Natural killer cell treated with Interleukin-12 subunit alpha and Interleukin-12 subunit beta and Interleukin-15 and Interleukin-18, amount 100 ng/mL, for 72 hours (primary cell): ENCODE results near the gene PDXK. TPM values are rescaled to one million over a fixed set of nuclear protein-coding genes. Genes with fewer than 3 reads are reported as not detected.
"Not testable (repeated sequence)": the region's sequence is repeated elsewhere in the genome, so short reads cannot be mapped to it uniquely, and the experiment has no call there.

Source experiments
- ATAC-seq, 2 donors: fragments of 150-1000 bp; cut with Tn5 transposase in 1 of 2; sonication (Bioruptor Pico), chemical (Tn5 transposase) in 1 of 2; 2 replicates each; pipeline ENCODE4 v1.10.0; 2021
- DNase-seq: peaks from one replicate; pipeline ENCODE4 v3.0.0; 2022; ENCODE audit warnings: low spot score
- H3K27ac Mint-ChIP-seq, 2 donors: 1 replicate in 1 of 2; 2 replicates in 1 of 2; pipeline ENCODE4 v1.8.0; 2022; ENCODE audit warnings: mixed read lengths in 2 of 2, mild to moderate bottlenecking in 1 of 2, moderate library complexity in 1 of 2
- H3K27me3 Mint-ChIP-seq, 2 donors: 1 replicate in 1 of 2; 2 replicates in 1 of 2; pipeline ENCODE4 v1.8.0; 2022; ENCODE audit warnings: mixed read lengths in 2 of 2
- H3K36me3 Mint-ChIP-seq: one replicate; pipeline ENCODE4 v1.8.0; 2022; ENCODE audit warnings: mixed read lengths
- H3K4me1 Mint-ChIP-seq, 2 donors: 1 replicate in 1 of 2; 2 replicates in 1 of 2; pipeline ENCODE4 v1.8.0; 2022; ENCODE audit warnings: low read depth in 2 of 2, mixed read lengths in 2 of 2, mild to moderate bottlenecking in 1 of 2
- H3K4me3 Mint-ChIP-seq: one replicate; pipeline ENCODE4 v1.8.0; 2022; ENCODE audit warnings: mixed read lengths
- H3K9me3 Mint-ChIP-seq: 2 replicates; pipeline ENCODE4 v1.8.0; 2022; ENCODE audit warnings: mixed read lengths
- total RNA-seq, 2 donors: library from RNA; stranded (reverse); gene quantifications; one replicate each; pipeline ENCODE4 v1.2.3, GENCODE V29; 2022

PDXK gene
- total RNA-seq, 2 donors from 2014 or later: 98.1 to 136 TPM

DNA sequence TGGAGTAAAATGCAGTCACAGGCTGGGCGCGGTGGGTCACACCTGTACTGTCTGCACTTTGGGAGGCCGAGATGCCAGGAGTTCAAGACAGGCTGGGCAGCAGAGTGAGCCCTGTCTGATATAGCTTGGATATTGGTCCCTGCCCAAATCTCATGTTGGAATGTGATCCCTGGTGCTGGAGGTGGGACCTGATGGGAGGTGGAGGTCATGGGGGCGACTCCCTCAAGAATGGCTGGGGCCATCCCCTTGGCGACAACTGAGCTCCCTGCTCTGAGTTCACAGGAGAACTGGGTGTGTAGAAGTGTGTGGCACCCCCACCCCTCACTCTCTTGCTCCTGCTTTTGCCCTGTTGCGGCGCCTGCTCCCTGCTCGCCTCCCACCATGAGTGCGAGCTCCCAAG, 11.5 kb upstream of the PDXK start:
- Mint-ChIP-seq H3K4me1 (peaks cover 6 to 10% of the 10 kb centered on the region in 2 donors), H3K9me3 (no peaks in the 10 kb centered on the region), H3K27me3 (peaks cover 9% of the 10 kb centered on the region in 2 donors), H3K27ac (no peak overlapping the region), H3K4me3 (no peak overlapping the region), H3K36me3 (no peaks in the 10 kb centered on the region)
- no peak for DNase-seq
- ATAC-seq: no peak

DNA sequence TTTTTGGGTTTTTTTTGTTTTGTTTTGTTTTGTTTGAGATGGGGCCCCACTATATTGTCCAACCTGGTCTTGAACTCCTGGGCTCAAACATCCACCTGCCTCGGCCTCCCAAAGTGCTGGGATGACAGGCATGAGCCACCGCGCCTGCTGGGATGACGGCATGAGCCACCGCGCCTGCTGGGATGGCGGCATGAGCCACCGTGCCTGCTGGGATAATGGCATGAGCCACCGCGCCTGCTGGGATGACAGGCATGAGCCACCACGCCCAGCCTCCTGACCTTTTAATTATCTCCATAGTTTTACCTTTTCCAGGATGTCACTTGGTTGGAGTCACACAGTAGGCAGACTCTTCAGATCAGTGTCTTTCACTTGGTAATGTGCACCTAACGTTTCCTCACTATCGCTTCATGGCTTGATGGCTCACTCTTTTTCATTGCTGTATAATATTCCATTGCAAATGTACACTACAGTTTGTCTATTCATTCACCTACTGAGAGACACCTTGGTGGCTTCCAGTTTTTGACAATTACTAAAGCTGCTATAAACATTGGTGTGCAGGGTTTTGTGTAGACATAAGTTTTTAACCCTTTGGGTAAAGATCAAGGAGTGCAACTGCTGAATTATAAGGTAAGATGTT, 10.1 kb upstream of the PDXK start:
- ATAC-seq: no peak
- H3K4me1 Mint-ChIP-seq: no peaks in the 10 kb centered on the region
- DNase-seq: no peak
- peaks cover 9% of the 10 kb centered on the region in 2 donors for H3K27me3 Mint-ChIP-seq
- no peaks in the 10 kb centered on the region for H3K36me3 Mint-ChIP-seq
- no peaks in the 10 kb centered on the region for H3K9me3 Mint-ChIP-seq
- H3K4me3 Mint-ChIP-seq: no peak overlapping the region
- no peak overlapping the region for H3K27ac Mint-ChIP-seq

DNA sequence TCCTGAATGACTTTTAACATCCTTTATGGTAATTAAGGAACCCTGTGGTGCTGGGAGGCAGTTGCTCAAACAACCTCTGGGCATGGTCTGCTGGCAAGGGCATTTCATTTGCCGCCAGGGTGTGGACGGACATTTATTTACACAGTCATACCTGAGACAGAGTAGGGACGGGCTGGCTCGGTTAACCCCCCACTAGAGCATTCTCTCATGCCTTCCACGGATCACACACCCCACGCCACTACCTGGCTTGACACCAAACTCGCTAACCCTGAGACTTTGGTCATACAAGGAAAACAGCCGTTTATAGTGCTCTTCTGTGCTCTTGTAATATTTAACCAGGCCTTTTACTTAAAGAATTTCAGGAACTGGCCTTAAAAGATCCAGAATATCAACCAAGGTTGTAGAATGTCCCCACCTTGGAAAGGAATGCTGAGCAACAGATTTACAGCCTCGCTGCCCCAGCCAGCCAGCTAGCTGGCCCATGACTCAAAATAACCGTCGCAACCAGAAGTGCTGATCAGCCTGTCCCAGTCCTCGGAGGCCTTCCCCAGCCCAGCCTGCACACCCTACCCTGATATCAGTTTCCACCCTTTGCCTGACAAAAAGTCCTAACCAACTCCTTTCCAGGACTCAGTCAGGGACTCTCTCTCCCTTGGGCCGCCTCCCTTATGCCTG, 6.5 kb upstream of the PDXK start:
- H3K27me3 Mint-ChIP-seq: peaks cover 9 to 12% of the 10 kb centered on the region in 2 donors
- ATAC-seq (no peak), DNase-seq (no peak)
- H3K9me3 Mint-ChIP-seq: no peaks in the 10 kb centered on the region
- H3K4me1 Mint-ChIP-seq: no peaks in the 10 kb centered on the region
- H3K27ac Mint-ChIP-seq: no peak overlapping the region
- no peak overlapping the region for H3K4me3 Mint-ChIP-seq
- H3K36me3 Mint-ChIP-seq: no peaks in the 10 kb centered on the region

DNA sequence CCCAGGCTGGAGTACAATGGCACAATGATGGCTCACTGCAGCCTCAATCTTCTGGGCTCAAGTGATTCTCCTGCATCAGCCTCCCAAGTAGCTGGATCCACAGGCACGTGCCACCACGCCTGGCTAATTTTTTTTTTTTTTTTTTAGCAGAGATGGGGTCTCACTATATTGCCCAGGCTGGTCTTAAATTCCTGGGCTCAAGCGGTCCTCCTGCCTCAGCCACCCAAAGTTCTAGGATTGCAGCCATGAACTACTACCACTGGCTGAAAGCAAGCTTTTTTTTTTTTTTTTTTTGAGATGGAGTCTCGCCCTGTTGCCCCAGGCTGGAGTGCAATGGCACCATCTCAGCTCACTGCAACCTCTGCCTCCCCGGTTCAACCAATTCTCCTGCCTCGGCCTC, 5.8 kb upstream of the PDXK start:
- H3K36me3 Mint-ChIP-seq, H3K4me3 Mint-ChIP-seq, DNase-seq, H3K27ac Mint-ChIP-seq, H3K4me1 Mint-ChIP-seq, ATAC-seq, H3K9me3 Mint-ChIP-seq: not testable (repeated sequence)
- H3K27me3 Mint-ChIP-seq: peaks cover 9 to 12% of the 10 kb centered on the region in 2 donors

DNA sequence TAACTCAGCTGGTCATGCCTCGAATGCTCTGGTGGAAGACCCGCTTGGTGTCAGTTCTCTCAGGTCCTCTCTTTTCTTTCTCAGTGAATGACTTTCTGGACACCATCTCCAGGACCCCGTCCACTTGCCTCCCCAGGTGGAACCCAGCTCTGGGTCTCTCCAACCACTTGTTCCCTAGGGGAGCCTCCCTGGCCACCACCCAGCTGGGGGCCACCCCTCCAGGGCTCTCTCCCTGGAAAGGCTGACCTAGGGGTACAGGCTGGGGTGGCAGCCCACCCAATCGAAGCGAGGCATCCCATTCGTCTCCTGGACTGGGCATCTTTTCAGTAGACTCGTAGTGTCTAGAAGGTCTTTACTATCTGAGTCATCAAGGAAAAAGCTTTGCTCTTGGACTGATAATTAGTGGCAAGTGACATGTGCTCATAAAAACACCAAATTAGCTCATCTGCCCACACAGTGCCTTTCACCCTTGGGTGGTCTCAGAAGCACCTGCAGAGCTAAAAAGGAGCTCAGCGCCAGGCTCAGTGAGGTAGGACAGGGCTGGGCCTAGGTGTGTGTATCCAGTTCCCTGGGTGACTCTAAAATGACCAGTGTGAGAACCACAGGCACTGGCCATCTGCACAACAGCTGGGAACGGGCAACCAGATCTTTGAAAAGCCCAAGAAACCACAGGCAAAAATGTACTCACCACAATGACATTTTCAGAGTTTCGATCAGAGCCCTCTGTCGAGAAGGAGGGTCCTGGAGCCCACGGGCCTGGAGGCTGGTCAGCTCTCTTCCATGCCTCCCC, 2.4 kb upstream of the PDXK start:
- no peak overlapping the region for H3K4me3 Mint-ChIP-seq
- no peak overlapping the region for H3K27ac Mint-ChIP-seq
- peaks cover 0 to 7% of the 10 kb centered on the region in 2 donors for H3K27me3 Mint-ChIP-seq
- H3K36me3 Mint-ChIP-seq: no peaks in the 10 kb centered on the region
- peaks cover 9 to 12% of the 10 kb centered on the region in 2 donors for H3K4me1 Mint-ChIP-seq
- no peaks in the 10 kb centered on the region for H3K9me3 Mint-ChIP-seq
- no peak for DNase-seq
- ATAC-seq: no peak

DNA sequence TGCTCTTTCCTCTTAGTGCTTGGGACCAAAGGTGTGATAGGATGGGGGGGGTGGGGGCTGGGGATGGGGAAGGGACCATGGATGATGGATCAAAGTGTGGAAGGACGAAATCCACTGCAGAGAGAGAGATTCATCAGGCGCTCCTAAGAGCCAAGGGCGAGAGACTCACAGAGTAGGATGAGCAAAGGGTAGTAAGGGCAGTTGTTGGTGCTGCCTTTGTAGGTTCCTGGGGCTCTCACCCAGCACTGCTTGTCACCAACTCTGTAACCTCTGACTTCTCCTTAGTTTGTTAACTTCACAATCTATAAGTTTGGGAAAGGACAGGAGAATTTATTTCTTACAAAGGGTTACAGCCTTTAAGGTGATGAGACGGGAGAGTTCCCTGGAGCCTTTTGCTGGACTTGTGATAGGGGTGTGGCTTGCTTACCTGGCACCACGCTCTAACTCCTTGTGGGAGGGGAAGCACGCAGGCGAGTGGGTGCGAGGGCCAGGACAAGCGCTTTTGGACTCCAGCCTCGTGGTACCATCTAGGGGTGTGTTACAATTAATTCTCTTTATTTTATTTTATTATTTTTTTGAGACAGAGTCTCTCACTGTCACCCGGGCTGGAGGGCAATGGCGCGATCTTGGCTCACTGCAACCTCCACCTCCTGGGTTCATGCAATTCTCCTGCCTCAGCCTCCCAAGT, 1.6 kb upstream of the PDXK start:
- ATAC-seq: no peak
- H3K4me3 Mint-ChIP-seq: peak overlapping the region; percentile 67

DNA sequence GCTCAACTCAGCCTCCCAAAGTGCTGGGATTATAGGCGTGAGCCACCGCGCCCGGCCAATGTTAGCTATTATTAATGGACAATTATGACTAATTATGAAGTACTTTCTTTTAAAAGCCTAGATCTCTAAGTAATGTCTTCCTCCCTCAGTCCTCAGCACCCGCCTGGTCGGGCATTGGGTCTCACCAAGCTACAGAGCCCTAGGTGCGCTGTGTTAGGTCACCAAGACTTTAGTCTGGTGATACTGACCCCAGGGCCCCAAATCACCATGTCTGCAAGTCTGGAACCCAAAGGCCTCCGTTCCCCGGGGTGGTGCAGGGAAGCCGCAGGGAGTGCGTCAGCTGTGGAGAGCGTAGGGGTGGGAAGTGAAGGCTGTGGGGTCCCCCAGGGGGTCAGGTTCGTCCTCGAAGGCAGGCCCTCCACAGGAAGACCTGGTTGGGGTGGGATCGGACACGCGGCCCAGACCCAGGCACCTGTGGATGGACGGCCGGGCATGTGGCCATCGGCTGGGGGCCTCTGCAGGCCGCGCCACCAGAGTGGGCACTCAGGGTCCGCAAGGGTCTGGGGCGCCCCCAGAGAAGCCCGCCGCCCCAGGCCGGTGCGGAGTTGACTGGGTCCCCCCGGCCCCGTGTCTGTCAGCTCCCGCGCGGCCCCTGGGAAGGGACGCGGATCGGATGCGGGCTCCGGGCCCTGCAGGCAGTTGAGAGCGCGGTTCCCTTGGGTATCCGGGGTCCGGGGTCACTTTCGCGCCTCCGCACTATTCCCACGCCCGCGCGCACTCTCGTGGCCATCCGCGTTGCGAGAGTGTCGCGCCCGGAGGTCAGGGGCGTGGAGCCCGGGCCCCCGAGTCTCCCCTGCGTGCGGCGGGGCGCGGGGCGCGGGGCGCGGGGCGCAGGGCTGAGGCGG, 710 bp upstream of the PDXK start:
- no peak for DNase-seq
- H3K9me3 Mint-ChIP-seq: no peaks in the 10 kb centered on the region
- peak overlapping the region in 1 of 2 donors; percentile 51 for H3K27ac Mint-ChIP-seq
- peak overlapping the region; percentile 79 for H3K4me3 Mint-ChIP-seq
- ATAC-seq: peak in 1 of 2 donors; percentile 1
- peaks cover 0 to 3% of the 10 kb centered on the region in 2 donors for H3K27me3 Mint-ChIP-seq
- H3K4me1 Mint-ChIP-seq: peaks cover 9 to 21% of the 10 kb centered on the region in 2 donors
- H3K36me3 Mint-ChIP-seq: no peaks in the 10 kb centered on the region

More for the DNA sequence above, 1.6 kb upstream of the PDXK start:
- no peaks in the 10 kb centered on the region for H3K36me3 Mint-ChIP-seq
- H3K4me1 Mint-ChIP-seq: peaks cover 9 to 16% of the 10 kb centered on the region in 2 donors
- DNase-seq: no peak
- H3K9me3 Mint-ChIP-seq: no peaks in the 10 kb centered on the region
- no peak overlapping the region for H3K27ac Mint-ChIP-seq
- peaks cover 0 to 4% of the 10 kb centered on the region in 2 donors for H3K27me3 Mint-ChIP-seq

DNA sequence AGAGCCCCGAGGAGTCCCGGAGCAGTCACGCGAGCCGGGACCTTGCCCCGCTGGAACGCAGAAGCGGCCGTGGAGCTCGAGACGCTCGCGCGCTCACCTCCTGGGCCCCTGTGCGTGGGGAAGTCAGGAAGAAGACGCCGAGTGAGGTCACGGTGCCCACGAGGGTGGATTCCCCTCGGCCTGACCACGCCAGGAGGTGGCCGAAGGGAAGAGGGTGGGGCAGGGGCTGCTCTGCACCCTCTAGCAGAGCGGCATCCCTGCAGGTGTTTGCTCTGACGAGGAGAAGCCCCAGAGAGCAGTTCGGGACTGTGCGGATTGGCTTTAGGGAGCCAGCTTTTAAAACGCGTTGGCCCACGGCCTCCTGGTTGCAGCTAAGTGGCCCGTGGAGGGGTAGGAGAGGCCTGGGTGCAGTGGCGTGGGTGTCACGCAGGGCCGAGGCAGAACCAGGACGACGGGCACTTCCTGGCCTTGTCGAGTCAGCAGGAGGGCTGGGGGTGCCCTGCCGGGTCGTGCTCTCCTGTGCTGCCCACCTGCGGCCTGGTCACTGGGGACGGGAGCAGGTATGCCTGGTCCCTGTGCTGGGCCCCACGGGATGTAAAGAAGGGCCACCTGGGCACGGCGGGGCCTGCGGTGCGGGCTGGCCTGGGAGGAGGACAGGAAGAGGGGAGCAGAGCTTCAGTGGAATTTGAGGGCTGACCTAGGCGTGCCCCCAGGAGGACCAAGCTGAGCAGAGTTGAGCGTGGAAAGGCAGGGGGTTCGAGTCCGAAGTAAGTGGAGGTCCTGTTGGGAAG, 1.0 kb downstream of the PDXK start:
- H3K9me3 Mint-ChIP-seq: no peaks in the 10 kb centered on the region
- H3K27me3 Mint-ChIP-seq: peaks cover 0 to 3% of the 10 kb centered on the region in 2 donors
- H3K27ac Mint-ChIP-seq: peak overlapping the region in 1 of 2 donors; percentile 44
- H3K4me3 Mint-ChIP-seq: peak overlapping the region; percentile 70
- peak in 1 of 2 donors; percentile 16 for ATAC-seq
- no peak for DNase-seq
- H3K4me1 Mint-ChIP-seq: peaks cover 9 to 21% of the 10 kb centered on the region in 2 donors
- H3K36me3 Mint-ChIP-seq: no peaks in the 10 kb centered on the region

DNA sequence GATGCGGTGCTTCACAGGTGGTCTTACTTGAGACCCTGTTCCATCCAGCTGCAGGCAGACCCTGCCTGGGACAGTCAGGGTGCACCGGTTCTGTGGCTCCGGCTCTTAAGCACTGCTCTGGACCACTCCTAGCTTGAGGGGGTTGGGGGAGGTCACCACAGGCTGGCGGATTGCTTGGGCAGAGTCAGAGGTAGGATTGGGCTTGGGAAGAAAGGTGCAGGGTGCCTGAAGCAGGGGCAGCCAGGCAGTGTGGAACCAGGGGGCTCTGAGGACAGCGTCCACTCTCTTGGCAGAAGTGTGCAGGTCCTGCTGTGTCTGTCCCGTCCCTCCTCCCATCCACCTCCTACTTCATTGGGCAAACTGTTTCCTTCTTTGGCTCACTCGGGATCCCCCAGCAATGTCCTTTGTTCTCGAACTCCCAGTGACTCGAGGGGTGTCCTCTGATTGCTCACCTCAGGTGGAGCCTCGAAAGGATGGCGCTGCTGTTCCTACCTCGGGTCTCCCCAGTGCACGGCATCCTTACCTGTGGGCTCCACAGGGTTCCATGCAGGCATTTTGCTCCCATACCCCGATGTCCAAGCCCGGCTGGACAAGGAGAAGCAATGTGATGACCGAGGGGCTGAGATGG, 1.7 kb downstream of the PDXK start:
- ATAC-seq (no peak), DNase-seq (no peak)
- no peaks in the 10 kb centered on the region for H3K9me3 Mint-ChIP-seq
- peaks cover 14 to 27% of the 10 kb centered on the region in 2 donors for H3K4me1 Mint-ChIP-seq
- peaks cover 0 to 3% of the 10 kb centered on the region in 2 donors for H3K27me3 Mint-ChIP-seq
- no peak overlapping the region for H3K27ac Mint-ChIP-seq
- no peaks in the 10 kb centered on the region for H3K36me3 Mint-ChIP-seq
- H3K4me3 Mint-ChIP-seq: peak overlapping the region; percentile 70

DNA sequence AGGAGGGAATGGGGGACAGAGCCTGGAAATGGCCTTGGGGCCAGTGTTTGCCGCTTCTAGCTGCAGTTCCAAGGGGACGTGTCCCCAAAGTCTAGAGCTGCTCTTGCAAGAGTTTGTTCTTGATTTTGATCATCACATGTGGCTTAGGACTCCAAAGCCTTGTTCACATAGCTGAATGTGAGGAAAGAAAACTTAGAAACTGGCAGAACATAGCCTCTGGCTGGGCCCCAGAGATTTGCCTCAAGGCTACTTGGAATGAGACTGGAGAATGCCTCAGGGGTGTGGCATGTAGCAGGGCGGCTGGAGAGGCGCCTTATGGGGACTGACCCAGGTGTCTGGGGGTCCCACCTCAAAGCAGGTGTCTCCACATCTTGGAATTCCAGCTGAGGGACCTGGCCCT, 2.3 kb downstream of the PDXK start:
- Mint-ChIP-seq H3K36me3 (no peaks in the 10 kb centered on the region), H3K4me1 (peaks cover 19 to 30% of the 10 kb centered on the region in 2 donors)

DNA sequence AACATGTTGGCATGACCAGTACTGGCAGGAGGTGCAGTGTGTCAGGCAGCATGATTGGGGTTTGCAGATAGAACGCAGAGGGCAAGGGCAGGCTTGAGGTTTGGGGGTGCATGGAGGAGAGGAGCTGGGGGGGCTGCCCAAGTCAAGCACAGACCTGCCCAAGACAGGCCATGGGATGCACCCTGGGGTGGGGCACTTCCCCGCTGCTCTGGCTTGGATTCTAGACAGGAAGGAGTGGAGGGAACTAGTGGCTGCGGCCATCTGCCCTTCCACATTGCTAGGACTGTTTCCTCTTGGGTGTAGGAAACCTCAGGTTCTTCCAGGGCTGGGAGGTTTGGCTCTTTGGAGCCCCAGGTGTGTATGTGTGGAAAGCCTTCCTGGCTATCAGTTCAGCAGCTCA, 3.0 kb downstream of the PDXK start:
- no peak for DNase-seq
- H3K4me1 Mint-ChIP-seq: peaks cover 25 to 36% of the 10 kb centered on the region in 2 donors
- no peaks in the 10 kb centered on the region for H3K9me3 Mint-ChIP-seq
- H3K27ac Mint-ChIP-seq: no peak overlapping the region
- ATAC-seq: no peak
- H3K27me3 Mint-ChIP-seq: peaks cover 0 to 3% of the 10 kb centered on the region in 2 donors
- H3K4me3 Mint-ChIP-seq: no peak overlapping the region
- no peaks in the 10 kb centered on the region for H3K36me3 Mint-ChIP-seq

More for the DNA sequence above, 2.3 kb downstream of the PDXK start:
- no peak overlapping the region for H3K27ac Mint-ChIP-seq
- peaks cover 0 to 3% of the 10 kb centered on the region in 2 donors for H3K27me3 Mint-ChIP-seq
- H3K4me3 Mint-ChIP-seq: peak overlapping the region; percentile 70
- DNase-seq: no peak
- no peaks in the 10 kb centered on the region for H3K9me3 Mint-ChIP-seq
- no peak for ATAC-seq

DNA sequence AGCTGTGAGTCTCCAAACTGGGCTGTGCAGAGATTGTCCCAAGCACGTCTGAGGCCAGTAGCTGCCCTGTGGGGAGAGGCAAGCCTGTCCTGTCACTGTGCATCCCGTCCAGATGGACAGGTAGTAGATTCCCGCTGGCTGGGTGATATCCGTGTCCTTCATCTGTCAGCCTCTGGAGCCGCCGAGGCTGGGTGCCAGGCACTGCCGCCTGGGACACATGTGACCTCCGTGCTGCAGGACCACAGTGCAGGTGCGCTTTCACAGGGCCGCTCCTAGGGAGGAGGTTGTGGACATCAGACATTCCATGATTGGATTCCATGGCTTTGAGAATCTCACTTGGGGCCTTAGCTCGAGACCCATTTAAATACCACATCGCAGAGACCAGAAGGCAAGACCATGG, 4.7 kb downstream of the PDXK start:
- DNase-seq (no peak), ATAC-seq (no peak)
- no peak overlapping the region for H3K4me3 Mint-ChIP-seq
- H3K27ac Mint-ChIP-seq: no peak overlapping the region
- no peaks in the 10 kb centered on the region for H3K36me3 Mint-ChIP-seq
- H3K9me3 Mint-ChIP-seq: no peaks in the 10 kb centered on the region
- H3K4me1 Mint-ChIP-seq: peaks cover 39 to 52% of the 10 kb centered on the region in 2 donors
- no peaks in the 10 kb centered on the region for H3K27me3 Mint-ChIP-seq
